Panc1 (cell line): ENCODE results near the gene MIPEP.

Experiments
- POLR2AphosphoS5 ChIP-seq: IDR thresholded peaks from 2 replicates; pipeline ENCODE4 v1.6.1; 2012; ENCODE audit warnings: mild to moderate bottlenecking, low read depth, low read length, moderate library complexity
- TF ChIP-seq, protein P1 (sequence below): fragments of 450-650 bp; IDR thresholded peaks from 2 replicates; pipeline ENCODE4 v1.5.1; 2017; ENCODE audit warnings: mild to moderate bottlenecking
- TF ChIP-seq, protein P2 (sequence below), 2 experiments: IDR thresholded peaks; 2 replicates each; pipeline ENCODE4 v1.6.1; 2011 to 2012; ENCODE audit warnings: low read depth in 2 of 2, control low read depth in 1 of 2, low read length in 1 of 2, mild to moderate bottlenecking in 1 of 2, moderate library complexity in 1 of 2; ENCODE audit not compliant: insufficient read depth in 1 of 2

DNA sequence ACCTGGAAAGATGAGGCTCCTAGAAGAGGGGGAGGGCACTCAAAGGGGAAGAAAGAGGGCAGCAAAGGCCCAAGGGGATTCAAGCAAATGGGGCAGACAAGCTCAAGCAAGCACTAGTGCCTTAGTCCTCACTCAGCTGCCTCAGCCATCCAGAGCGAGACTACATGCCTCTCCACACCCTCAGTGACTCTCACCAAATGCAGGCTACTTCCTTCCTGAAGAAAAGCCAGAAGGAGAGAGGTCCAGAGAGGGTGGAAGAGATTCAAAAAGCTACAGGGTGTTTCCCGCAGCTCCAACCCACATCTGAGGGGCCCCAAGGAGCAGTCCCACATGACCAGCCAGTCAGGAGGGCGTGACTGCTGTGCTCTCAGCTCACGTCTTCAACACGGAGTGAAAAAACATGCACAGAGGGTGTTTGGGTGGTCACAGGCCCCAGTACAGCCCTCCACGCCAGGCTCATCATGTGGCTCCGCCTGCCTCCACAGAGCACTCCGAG is 40.5 kb downstream of the MIPEP start:
- TF ChIP-seq, protein P1, sequence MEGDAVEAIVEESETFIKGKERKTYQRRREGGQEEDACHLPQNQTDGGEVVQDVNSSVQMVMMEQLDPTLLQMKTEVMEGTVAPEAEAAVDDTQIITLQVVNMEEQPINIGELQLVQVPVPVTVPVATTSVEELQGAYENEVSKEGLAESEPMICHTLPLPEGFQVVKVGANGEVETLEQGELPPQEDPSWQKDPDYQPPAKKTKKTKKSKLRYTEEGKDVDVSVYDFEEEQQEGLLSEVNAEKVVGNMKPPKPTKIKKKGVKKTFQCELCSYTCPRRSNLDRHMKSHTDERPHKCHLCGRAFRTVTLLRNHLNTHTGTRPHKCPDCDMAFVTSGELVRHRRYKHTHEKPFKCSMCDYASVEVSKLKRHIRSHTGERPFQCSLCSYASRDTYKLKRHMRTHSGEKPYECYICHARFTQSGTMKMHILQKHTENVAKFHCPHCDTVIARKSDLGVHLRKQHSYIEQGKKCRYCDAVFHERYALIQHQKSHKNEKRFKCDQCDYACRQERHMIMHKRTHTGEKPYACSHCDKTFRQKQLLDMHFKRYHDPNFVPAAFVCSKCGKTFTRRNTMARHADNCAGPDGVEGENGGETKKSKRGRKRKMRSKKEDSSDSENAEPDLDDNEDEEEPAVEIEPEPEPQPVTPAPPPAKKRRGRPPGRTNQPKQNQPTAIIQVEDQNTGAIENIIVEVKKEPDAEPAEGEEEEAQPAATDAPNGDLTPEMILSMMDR, result no peak
- TF ChIP-seq, protein P2, sequence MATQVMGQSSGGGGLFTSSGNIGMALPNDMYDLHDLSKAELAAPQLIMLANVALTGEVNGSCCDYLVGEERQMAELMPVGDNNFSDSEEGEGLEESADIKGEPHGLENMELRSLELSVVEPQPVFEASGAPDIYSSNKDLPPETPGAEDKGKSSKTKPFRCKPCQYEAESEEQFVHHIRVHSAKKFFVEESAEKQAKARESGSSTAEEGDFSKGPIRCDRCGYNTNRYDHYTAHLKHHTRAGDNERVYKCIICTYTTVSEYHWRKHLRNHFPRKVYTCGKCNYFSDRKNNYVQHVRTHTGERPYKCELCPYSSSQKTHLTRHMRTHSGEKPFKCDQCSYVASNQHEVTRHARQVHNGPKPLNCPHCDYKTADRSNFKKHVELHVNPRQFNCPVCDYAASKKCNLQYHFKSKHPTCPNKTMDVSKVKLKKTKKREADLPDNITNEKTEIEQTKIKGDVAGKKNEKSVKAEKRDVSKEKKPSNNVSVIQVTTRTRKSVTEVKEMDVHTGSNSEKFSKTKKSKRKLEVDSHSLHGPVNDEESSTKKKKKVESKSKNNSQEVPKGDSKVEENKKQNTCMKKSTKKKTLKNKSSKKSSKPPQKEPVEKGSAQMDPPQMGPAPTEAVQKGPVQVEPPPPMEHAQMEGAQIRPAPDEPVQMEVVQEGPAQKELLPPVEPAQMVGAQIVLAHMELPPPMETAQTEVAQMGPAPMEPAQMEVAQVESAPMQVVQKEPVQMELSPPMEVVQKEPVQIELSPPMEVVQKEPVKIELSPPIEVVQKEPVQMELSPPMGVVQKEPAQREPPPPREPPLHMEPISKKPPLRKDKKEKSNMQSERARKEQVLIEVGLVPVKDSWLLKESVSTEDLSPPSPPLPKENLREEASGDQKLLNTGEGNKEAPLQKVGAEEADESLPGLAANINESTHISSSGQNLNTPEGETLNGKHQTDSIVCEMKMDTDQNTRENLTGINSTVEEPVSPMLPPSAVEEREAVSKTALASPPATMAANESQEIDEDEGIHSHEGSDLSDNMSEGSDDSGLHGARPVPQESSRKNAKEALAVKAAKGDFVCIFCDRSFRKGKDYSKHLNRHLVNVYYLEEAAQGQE (IDR thresholded peaks at IDR 0.05; ENCODE audit: insufficient read depth in 1 of 2, low read depth in 2 of 2, low read length in 1 of 2), result no peak
- no peak for TF ChIP-seq POLR2AphosphoS5
